Stomach (tissue), 4 donors: ENCODE data around the gene PEDS1.

Experiments
- CTCF ChIP-seq, 7 experiments: fragments of 450-650 bp in 4 of 7; fragments of 200-600 bp in 3 of 7; sonication (generic) in 3 of 7; IDR thresholded peaks; one replicate each; pipeline ENCODE4 v1.5.1; 2016 to 2019; ENCODE audit warnings: antibody characterized with exemption in 7 of 7, control low read depth in 2 of 7, mild to moderate bottlenecking in 1 of 7
- EP300 ChIP-seq: sonication (generic); formaldehyde crosslinking; IDR thresholded peaks from one replicate; pipeline ENCODE4 v1.6.1; 2017; ENCODE audit warnings: antibody characterized with exemption

GRCh38 chr20:50188287-50188688 lies 34.8 kb upstream of the PEDS1 start:
- TF ChIP-seq CTCF (IDR thresholded peaks at IDR 0.05) (no peak), EP300 (no peak)
